Measurements from ENCODE around the gene CLCN2.

The CLCN2 gene

GRCh38 chr3:184362668-184363546 lies 1.5 kb upstream of the CLCN2 start:
- intact Hi-C loops (cut with DNase I) = loop anchor here (10.0 kb wide), 1 partner anchor 442 kb away; no protein-coding TSS in a partner anchor
- DNase-seq = peak; percentile 91 to 99 (median 95)

DNA sequence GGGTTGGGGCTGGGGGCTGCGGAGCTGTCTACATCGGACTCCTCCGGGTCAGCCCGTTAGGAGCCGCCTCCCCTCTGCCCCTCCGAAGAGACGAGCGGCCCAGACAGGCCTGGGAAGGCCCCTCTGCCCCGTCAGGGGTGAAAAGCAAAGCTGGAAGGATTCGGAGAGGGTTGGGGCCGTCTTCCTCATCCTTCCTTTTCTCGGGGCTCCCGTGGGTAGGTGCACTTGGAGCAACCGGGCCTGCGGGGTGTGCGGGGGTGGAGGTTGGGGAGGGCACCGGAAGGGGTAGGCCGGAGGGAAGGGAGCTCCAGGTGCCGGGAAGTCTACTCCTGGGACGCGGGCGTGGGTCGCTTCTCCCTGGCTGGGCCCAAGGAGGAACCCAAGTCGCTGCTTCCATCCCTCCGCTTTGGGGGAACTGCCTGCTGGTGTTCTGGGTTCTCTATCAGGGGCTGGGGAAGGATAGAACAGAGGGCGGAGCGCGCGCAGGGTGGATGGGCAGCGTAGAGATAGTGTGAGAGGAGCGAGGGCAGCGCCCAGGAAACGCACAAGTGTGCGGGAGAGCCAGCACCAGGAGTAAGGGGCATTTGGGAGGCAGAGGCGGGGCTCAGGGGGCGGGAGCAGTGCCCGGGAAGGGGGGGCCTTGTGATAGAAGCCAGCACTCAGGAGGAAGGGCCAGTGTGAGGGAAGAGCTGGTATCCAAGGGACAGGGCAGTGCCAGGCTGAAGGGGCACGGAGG lies 695 bp upstream of the CLCN2 start:
- intact Hi-C loops (cut with DNase I) = loop anchor here (10.0 kb wide), 1 partner anchor 443 kb away; no protein-coding TSS in a partner anchor
- DNase-seq = peak in 8 of 10 donors; percentile 58 to 94 (median 68)

DNA sequence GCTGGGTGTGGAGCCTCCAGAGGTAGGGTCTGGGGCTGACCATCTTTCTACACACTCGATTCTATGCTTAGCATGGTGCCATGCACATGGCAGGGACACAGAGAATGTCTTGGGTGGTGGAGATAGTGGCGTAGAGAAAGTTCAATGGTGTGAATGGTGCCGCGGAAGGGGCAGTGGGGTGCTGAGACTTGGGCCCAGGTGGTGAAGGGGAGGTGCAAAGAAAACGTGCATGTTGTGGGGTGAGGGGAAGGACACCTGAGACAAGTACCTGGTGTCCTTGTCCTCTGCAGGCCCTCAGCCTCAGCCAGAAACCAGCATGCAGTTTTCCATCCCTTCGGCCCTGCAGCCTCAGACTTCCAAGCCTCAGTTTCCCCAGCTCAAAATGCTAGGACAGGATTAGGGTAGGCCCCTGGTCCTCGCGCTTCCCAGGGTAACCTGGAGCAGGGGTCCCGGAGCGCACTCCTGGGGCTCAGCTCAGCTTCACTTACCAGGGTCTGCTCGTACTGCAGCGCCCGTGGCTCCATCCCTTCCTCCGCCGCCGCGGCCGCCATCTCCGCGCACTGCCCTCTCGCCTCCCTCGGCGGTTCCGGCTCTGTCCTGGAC lies 375 bp downstream of the CLCN2 start:
- peak in 2 of 10 donors; percentile 71 to 89 for DNase-seq
- intact Hi-C loops (cut with DNase I) = loop anchor here (10.0 kb wide), 1 partner anchor 444 kb away; no protein-coding TSS in a partner anchor

GRCh38 chr3:184360070-184360928 lies 1.1 kb downstream of the CLCN2 start:
- intact Hi-C loops (cut with DNase I) = loop anchor here (10.0 kb wide), 1 partner anchor 445 kb away; no protein-coding TSS in a partner anchor
- peak in 3 of 10 donors; percentile 39 to 72 (median 46) for DNase-seq

GRCh38 chr3:184359610-184360009 lies 1.8 kb downstream of the CLCN2 start:
- intact Hi-C loops (cut with DNase I) = loop anchor here (10.0 kb wide), 1 partner anchor 445 kb away; no protein-coding TSS in a partner anchor

DNA sequence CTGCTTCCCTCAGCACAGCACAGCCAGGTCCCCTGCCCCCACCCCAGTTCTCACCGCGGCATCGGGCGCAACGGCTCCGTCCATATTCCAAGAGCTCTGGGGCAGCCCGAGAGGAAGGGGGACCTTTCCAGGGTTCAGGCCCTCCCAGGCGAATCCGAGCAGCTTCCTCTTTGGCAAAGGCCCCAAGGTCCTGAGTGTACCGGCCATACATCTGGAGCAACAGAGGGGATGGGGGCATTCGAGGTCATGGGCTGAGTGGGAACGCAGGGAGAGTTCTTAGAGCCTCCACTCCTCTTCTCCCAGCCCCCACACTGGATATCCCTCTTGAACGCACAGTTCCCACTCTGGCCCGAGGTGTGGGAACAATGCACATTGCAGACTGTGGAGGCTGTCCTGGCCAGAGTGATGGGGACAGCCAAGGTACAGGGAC lies 2.5 kb downstream of the CLCN2 start:
- intact Hi-C loops (cut with DNase I) = no loop called here
- peak in 2 of 10 donors; percentile 60 to 79 for DNase-seq

More at GRCh38 chr3:184359610-184360009, 1.8 kb downstream of the CLCN2 start:
- peak in 7 of 10 donors; percentile 67 to 96 (median 82) for DNase-seq

DNA sequence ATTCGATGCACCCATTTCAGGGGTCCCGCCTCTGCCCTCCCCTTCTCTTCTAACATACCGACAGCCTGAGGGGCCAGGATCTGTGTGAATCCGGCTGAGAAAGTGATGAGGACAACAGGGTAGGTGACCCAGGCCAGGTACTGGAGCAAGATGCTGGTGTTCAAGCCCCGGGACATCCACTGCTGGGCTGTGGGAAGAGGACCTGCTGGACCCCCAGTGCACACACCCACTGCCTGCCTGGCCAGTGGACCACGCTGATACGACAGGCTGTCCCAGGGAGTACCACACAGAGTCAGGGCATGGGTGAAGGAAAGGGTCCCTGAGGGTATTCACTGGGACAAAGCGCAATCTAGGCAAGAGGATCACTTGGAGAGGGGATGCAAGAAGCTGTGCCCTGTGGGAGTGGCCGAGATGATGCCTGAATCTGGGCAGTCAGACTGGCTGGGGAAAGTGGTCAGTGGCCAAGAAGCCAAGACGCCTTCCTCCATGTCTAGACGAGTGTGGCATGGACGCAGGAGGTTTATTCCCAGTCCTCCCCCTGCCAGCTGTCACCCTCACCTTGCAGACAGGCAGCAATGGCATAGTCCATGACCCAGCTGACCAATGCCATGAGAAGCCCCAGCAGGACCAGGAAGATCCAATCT lies 3.2 kb downstream of the CLCN2 start:
- DNase-seq = peak in 2 of 10 donors; percentile 28 to 40
- intact Hi-C loops (cut with DNase I) = no loop called here

DNA sequence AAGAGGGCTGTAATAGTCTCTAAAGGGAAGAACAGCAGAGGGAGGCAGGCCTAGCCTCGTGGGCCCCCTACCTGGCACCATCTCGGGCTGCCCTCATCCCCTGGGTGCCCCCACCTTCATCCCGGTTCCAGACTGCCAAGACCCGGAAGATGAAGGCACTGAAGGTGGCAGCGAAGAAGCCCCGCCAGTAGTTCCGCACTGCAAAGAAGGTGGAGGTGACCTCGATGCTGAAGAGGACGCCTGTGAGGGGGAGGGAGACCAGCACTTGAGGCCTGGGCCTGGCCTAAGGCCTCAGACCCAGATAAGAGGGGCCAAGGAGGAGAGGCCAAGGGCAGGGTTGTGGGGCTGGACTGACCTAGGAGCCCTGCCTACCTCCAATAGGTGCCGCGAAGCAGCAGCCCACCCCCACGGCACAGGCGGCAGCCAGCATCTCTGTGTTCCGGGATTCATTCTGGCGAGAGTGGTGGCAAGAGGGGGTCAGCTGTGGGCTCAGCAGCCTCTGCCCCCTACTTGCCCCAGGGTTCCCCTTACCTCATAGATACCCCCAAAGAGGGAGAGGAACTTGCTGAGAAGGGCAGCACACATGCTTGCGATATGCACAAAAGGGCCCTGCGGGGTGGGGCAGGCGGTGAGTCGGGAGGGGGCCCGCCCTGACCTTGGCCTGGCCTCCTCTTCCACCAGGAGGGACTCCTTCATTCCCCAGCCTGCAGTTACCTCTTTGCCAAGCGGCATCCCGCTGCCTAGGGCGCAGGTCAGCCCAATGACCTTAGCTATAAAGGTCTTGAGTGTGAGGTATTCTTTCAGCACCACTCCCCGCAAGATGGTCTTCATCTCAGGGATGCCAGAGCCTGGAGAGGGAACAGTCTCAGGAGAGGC lies 3.9 kb downstream of the CLCN2 start:
- intact Hi-C loops (cut with DNase I) = no loop called here
- peak in 3 of 10 donors; percentile 44 to 78 (median 66) for DNase-seq

- intact Hi-C loops (cut with DNase I) = no loop called here
These were observed 6.0 kb downstream of the CLCN2 start for GRCh38 chr3:184355261-184356040.

GRCh38 chr3:184354754-184355153 lies 6.7 kb downstream of the CLCN2 start:
- intact Hi-C loops (cut with DNase I) = no loop called here
- peak in 3 of 10 donors; percentile 41 to 68 (median 42) for DNase-seq

More at GRCh38 chr3:184355261-184356040, 6.0 kb downstream of the CLCN2 start:
- DNase-seq = peak in 3 of 10 donors; percentile 17 to 65 (median 45)

DNA sequence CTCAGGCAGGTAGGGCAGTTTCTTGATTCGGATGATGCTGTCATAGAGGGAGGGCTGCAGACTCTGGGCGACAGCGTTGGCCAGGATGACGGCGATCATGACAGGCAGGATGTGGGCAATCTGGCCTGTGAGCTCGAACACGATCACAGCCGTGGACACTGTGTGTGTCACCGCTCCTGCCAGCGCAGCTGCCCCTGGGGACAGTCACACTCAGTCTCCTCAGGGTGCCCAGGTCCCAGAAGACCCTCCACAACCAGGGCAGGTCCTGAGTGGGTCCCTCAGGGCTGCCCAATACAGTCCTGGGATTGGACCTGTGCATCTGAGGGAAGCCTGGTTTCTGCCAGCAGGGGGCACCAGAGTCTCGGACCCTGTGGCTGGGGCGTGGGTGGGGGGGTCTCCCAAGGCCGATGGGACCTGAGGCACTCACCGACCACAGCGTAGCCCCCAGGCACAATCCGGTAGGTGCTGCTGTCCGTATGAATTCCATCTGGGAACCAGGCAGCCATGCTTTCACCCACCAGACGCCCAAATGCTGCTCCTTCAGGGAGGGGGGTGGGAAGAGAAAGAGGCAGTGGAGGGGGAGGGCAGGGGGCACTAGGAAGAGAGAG lies 7.2 kb downstream of the CLCN2 start:
- peak in 5 of 10 donors; percentile 62 to 90 (median 81) for DNase-seq
- intact Hi-C loops (cut with DNase I) = no loop called here

DNA sequence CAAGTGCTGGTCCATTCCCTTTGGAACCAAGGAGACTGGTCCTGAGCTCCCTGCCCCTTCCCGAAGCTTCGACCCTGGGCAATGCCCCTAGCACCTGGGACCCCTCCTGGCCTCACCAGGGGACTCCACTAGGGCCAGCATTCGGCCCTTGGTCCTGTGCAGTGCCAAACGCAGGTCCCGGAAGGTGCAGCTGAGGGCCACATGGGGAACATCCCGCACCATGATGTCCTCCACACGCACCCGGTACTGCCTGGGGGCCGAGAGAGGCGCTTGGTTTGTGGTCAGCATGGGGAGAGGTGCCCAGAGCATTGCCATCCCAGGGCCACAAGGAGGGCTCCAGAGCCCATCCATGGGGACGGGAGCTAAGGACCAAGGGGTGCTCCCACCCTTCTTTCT lies 7.9 kb downstream of the CLCN2 start:
- peak in 2 of 10 donors; percentile 50 to 78 for DNase-seq
- intact Hi-C loops (cut with DNase I) = no loop called here

DNA sequence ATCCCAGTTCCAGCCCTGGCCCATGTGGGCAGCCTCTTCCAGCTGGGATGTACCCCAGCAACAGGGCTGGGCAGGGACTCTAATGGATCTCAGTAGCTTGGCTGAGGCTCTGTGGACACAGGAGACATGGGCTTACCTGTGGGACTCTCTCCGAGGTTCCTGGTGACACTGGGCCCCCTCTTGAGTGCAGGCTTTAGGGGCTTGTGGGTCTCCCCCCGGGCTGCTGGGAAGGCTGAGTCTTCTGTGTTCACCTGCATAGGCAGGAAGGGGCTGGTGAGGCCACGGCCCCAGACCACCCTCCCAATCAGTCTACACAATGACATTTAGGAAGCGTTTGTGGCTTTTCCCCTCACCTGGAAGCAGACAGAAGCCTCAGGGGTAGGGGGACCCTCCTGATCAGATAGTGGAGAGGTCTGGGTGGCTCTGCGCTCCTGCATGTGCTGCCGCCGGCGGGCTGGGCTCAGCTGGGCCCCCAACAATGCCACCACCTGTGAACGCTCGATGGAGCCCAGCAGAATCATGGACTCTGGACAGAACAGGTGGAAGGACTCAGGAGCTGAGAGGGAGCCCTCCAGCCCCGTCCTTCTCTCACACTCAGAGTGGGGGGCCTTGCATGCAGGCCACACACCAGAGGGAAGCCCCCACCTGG lies 8.4 kb downstream of the CLCN2 start:
- intact Hi-C loops (cut with DNase I) = no loop called here
- peak in 2 of 10 donors; percentile 27 to 60 for DNase-seq

GRCh38 chr3:184352149-184352785 lies 9.1 kb downstream of the CLCN2 start:
- intact Hi-C loops (cut with DNase I) = no loop called here

GRCh38 chr3:184351511-184352148 lies 9.8 kb downstream of the CLCN2 start:
- DNase-seq = peak in 3 of 10 donors; percentile 27 to 61 (median 47)
- intact Hi-C loops (cut with DNase I) = no loop called here

More at GRCh38 chr3:184352149-184352785, 9.1 kb downstream of the CLCN2 start:
- peak in 2 of 10 donors; percentile 60 to 70 for DNase-seq
